H1 (cell line): ENCODE results near the gene DAW1. TPM values are rescaled to one million over a fixed set of nuclear protein-coding genes. Genes with fewer than 3 reads are reported as not detected.

Experiments
- CTCF ChIA-PET: fragments of 300-600 bp; sonication (Branson Sonifier 250); formaldehyde crosslinking; loops from one replicate; lab custom pipeline; 2021; ENCODE audit not compliant: partially characterized antibody; lab: Charles Lee
- POLR2A ChIA-PET: fragments of 300-600 bp; sonication (Branson Sonifier 250); formaldehyde crosslinking; loops from one replicate; lab custom pipeline; 2021; ENCODE audit warnings: inconsistent platforms; ENCODE audit not compliant: partially characterized antibody; lab: Charles Lee
- DNase-seq, 2 experiments: peaks; one replicate each; pipeline versions ENCODE4 v3.0.0 to v3.0.0-alpha.2; 2010 to 2022; ENCODE audit warnings: low spot score in 2 of 2, low read depth in 1 of 2, mixed read lengths in 1 of 2
- FAIRE-seq: peaks from 2 replicates; lab custom pipeline; 2011; peaks lifted over from hg19 to GRCh38; lab: Jason Lieb, UNC
- H2AFZ ChIP-seq: 2 replicates; pipeline ENCODE4 v1.8.1; 2012; ENCODE audit warnings: low read length, inconsistent platforms
- H2AK5ac ChIP-seq: 2 replicates; pipeline ENCODE4 v1.6.1; 2013; ENCODE audit warnings: low read depth, low read length
- H2BK120ac ChIP-seq: replicated peaks from 2 replicates; pipeline ENCODE3; 2013; ENCODE audit warnings: low read depth, low read length, inconsistent platforms
- H2BK12ac ChIP-seq: 2 replicates; pipeline ENCODE4 v1.6.1; 2013; ENCODE audit warnings: low read depth, low read length
- H2BK15ac ChIP-seq: 2 replicates; pipeline ENCODE4 v1.6.1; 2013; ENCODE audit warnings: low read length
- H2BK20ac ChIP-seq: 2 replicates; pipeline ENCODE4 v1.6.1; 2013; ENCODE audit warnings: low read length
- H2BK5ac ChIP-seq: 2 replicates; pipeline ENCODE4 v1.6.1; 2013; ENCODE audit warnings: low read depth, low read length
- H3K14ac ChIP-seq: 2 replicates; pipeline ENCODE4 v1.6.1; 2013; ENCODE audit warnings: inconsistent platforms; ENCODE audit not compliant: insufficient read length
- H3K18ac ChIP-seq: 2 replicates; pipeline ENCODE4 v1.6.1; 2013; ENCODE audit warnings: low read length; ENCODE audit errors: extremely low read depth
- H3K23ac ChIP-seq: 2 replicates; pipeline ENCODE4 v1.6.1; 2013; ENCODE audit warnings: inconsistent platforms; ENCODE audit not compliant: insufficient read length
- H3K23me2 ChIP-seq: 2 replicates; pipeline ENCODE4 v1.6.1; 2013; ENCODE audit warnings: low read depth, low read length
- H3K27ac ChIP-seq: 2 replicates; pipeline ENCODE4 v1.6.1; 2011; ENCODE audit warnings: low read depth, low read length, inconsistent platforms
- H3K27me3 ChIP-seq, 4 experiments: replicated peaks in 1 of 4; 1 replicate in 1 of 4; 2 replicates in 3 of 4; pipeline versions ENCODE4 v1.6.1 to v1.8.1; 2011 to 2013; ENCODE audit warnings: low read length in 3 of 4, mild to moderate bottlenecking in 3 of 4, inconsistent platforms in 2 of 4, mixed read lengths in 2 of 4, moderate library complexity in 1 of 4; ENCODE audit not compliant: control insufficient read depth in 3 of 4, insufficient read depth in 3 of 4; ENCODE audit errors: extremely low read depth in 1 of 4
- H3K36me3 ChIP-seq, 4 experiments: 2 replicates each; pipeline versions ENCODE4 v1.6.1 to v1.8.1; 2011 to 2013; ENCODE audit warnings: mild to moderate bottlenecking in 4 of 4, low read length in 3 of 4, moderate library complexity in 2 of 4, control low read depth in 1 of 4, inconsistent platforms in 1 of 4; ENCODE audit not compliant: insufficient read depth in 4 of 4, control insufficient read depth in 2 of 4
- H3K4ac ChIP-seq: replicated peaks from 2 replicates; pipeline ENCODE3; 2013; ENCODE audit warnings: low read length, low read depth, mixed read lengths, inconsistent platforms; ENCODE audit not compliant: insufficient read length
- H3K4me1 ChIP-seq, 4 experiments: replicated peaks in 1 of 4; 1 replicate in 1 of 4; 2 replicates in 3 of 4; pipeline versions ENCODE4 v1.6.1 to v1.8.1; 2011 to 2013; ENCODE audit warnings: low read length in 3 of 4, inconsistent platforms in 2 of 4, mixed read lengths in 1 of 4; ENCODE audit not compliant: insufficient read depth in 4 of 4, control insufficient read depth in 3 of 4
- H3K4me2 ChIP-seq, 2 experiments: 2 replicates each; pipeline versions ENCODE4 v1.6.1 to v1.8.1; 2011 to 2013; ENCODE audit warnings: low read depth in 2 of 2, low read length in 2 of 2, control low read depth in 1 of 2, inconsistent platforms in 1 of 2, mild to moderate bottlenecking in 1 of 2; ENCODE audit not compliant: insufficient read depth in 1 of 2
- H3K4me3 ChIP-seq, 4 experiments: fragments of 200-600, 300-600 bp in 1 of 4; sonication (generic), shearing (Covaris generic), sonication (Bioruptor Twin) in 1 of 4; 2 replicates each; pipeline versions ENCODE4 v1.5.1 to v1.8.1; 2011 to 2016; ENCODE audit warnings: low read length in 4 of 4, low read depth in 3 of 4, control low read depth in 2 of 4, inconsistent platforms in 2 of 4, mild to moderate bottlenecking in 2 of 4, mixed read lengths in 1 of 4, moderate library complexity in 1 of 4; ENCODE audit not compliant: insufficient read depth in 2 of 4; ENCODE audit errors: extremely low read depth in 1 of 4
- H3K56ac ChIP-seq: replicated peaks from 2 replicates; pipeline ENCODE3; 2013; ENCODE audit warnings: low read depth, mild to moderate bottlenecking, mixed read lengths, low read length, inconsistent platforms; ENCODE audit not compliant: insufficient read length
- H3K79me1 ChIP-seq: 2 replicates; pipeline ENCODE4 v1.6.1; 2013; ENCODE audit warnings: low read depth, low read length, control low read depth
- H3K79me2 ChIP-seq, 2 experiments: 2 replicates each; pipeline versions ENCODE4 v1.6.1 to v1.8.1; 2012 to 2013; ENCODE audit warnings: low read length in 2 of 2, mild to moderate bottlenecking in 2 of 2, inconsistent platforms in 1 of 2; ENCODE audit not compliant: insufficient read depth in 2 of 2, control insufficient read depth in 1 of 2
- H3K9ac ChIP-seq, 4 experiments: replicated peaks in 1 of 4; 1 replicate in 1 of 4; 2 replicates in 3 of 4; pipeline versions ENCODE4 v1.6.1 to v1.8.1; 2011 to 2013; ENCODE audit warnings: low read depth in 3 of 4, low read length in 3 of 4, control low read depth in 2 of 4, mild to moderate bottlenecking in 2 of 4, moderate library complexity in 2 of 4, inconsistent platforms in 1 of 4; ENCODE audit errors: extremely low read depth in 1 of 4
- H3K9me3 ChIP-seq, 2 experiments: 2 replicates each; pipeline versions ENCODE4 v1.6.1 to v1.8.1; 2012 to 2013; ENCODE audit warnings: mild to moderate bottlenecking in 2 of 2, moderate library complexity in 2 of 2, control low read depth in 1 of 2, inconsistent platforms in 1 of 2, low read depth in 1 of 2, low read length in 1 of 2, mixed read lengths in 1 of 2; ENCODE audit not compliant: insufficient read depth in 2 of 2
- H4K20me1 ChIP-seq, 2 experiments: replicated peaks in 1 of 2; 2 replicates each; pipeline versions ENCODE3 to v1.8.1; 2011 to 2013; ENCODE audit warnings: inconsistent platforms in 2 of 2, low read length in 2 of 2, mild to moderate bottlenecking in 1 of 2; ENCODE audit not compliant: insufficient read depth in 2 of 2, control insufficient read depth in 1 of 2
- H4K5ac ChIP-seq: 2 replicates; pipeline ENCODE4 v1.6.1; 2013; ENCODE audit warnings: low read length, low read depth, mixed read lengths, inconsistent platforms; ENCODE audit not compliant: insufficient read length
- H4K8ac ChIP-seq: 2 replicates; pipeline ENCODE4 v1.8.0; 2013; ENCODE audit warnings: mild to moderate bottlenecking, moderate library complexity, low read length, inconsistent platforms; ENCODE audit not compliant: insufficient read depth; ENCODE audit errors: extremely low read depth
- H4K91ac ChIP-seq: replicated peaks from 2 replicates; pipeline ENCODE3; 2013; ENCODE audit warnings: low read length, mixed read lengths, inconsistent platforms; ENCODE audit not compliant: insufficient read length
- ASH2L ChIP-seq: fragments of 200-600, 300-600 bp; sonication (generic); IDR thresholded peaks from one replicate; pipeline ENCODE4 v1.7.1; 2017; ENCODE audit warnings: low read length
- CBX5 ChIP-seq: fragments of 300-800, 300-1000 bp; sonication (generic); IDR thresholded peaks from 2 replicates; pipeline ENCODE4 v1.7.1; 2016; ENCODE audit warnings: antibody characterized with exemption, low read length, low read depth
- CHD2 ChIP-seq: IDR thresholded peaks from 2 replicates; pipeline ENCODE4 v1.6.1; 2012; ENCODE audit warnings: low read length, improper control_type of control experiment
- CTBP2 ChIP-seq: IDR thresholded peaks from 2 replicates; pipeline ENCODE4 v1.7.0; 2011; ENCODE audit warnings: borderline replicate concordance, mild to moderate bottlenecking, moderate library complexity, mixed read lengths, low read length; ENCODE audit not compliant: insufficient read depth, insufficient read length
- EGR1 ChIP-seq: IDR thresholded peaks from 2 replicates; pipeline ENCODE4 v1.6.1; 2011; ENCODE audit warnings: low read depth, low read length, borderline replicate concordance
- GTF2F1 ChIP-seq: IDR thresholded peaks from 2 replicates; pipeline ENCODE4 v1.6.1; 2012; ENCODE audit warnings: low read depth, low read length, improper control_type of control experiment, borderline replicate concordance
- MAFK ChIP-seq: IDR thresholded peaks from 2 replicates; pipeline ENCODE4 v1.6.1; 2012; ENCODE audit warnings: low read depth, mild to moderate bottlenecking, improper control_type of control experiment, low read length
- SP4 ChIP-seq: IDR thresholded peaks from 2 replicates; pipeline ENCODE4 v1.6.1; 2012; ENCODE audit warnings: low read length, inconsistent platforms
- TCF12 ChIP-seq: IDR thresholded peaks from 2 replicates; pipeline ENCODE4 v1.6.1; 2011; ENCODE audit warnings: low read depth, mild to moderate bottlenecking, low read length
- WGBS, 2 experiments: shearing (Covaris generic) in 1 of 2; methylation state at CpG; one replicate each; pipeline versions ENCODE4 v1.1.6 to v1.1.7; 2013 to 2015; ENCODE audit warnings: low lambda C conversion rate in 2 of 2, mixed read lengths in 2 of 2, inconsistent platforms in 1 of 2, low coverage in 1 of 2, missing lambda C conversion rate in 1 of 2; ENCODE audit not compliant: insufficient replicate concordance in 2 of 2, insufficient coverage in 1 of 2, insufficient read length in 1 of 2; ENCODE audit errors: extremely low coverage in 1 of 2, missing lambda C conversion rate in 1 of 2; 5-methylcytosine and 5-hydroxymethylcytosine counted together
- polyA plus RNA-seq, 7 experiments: library from polyadenylated mRNA; depleted of rRNA in 3 of 7; stranded (reverse) in 5 of 7; unstranded in 2 of 7; fragments of >200 nt in 5 of 7; fragments of 200-250 nt in 2 of 7; gene quantifications; 1 replicate in 5 of 7; 2 replicates in 1 of 7; 4 replicates in 1 of 7; pipeline versions ENCODE4 v1.2.1 to v1.2.3, GENCODE V29; 2011 to 2013; ENCODE audit warnings: missing spikeins in 2 of 7, mixed read lengths in 2 of 7
- total RNA-seq: library from RNA; stranded (reverse); fragmentation: NEBNext Ultra II Directional; extraction: Animal tissue kit (Norgen Biotek cat#: 25700); gene quantifications from 2 replicates; pipeline ENCODE4 v1.2.1, GENCODE V29; 2021

DAW1 gene
- total and polyA plus RNA-seq, 2 of the 8 experiments (the other 6 are each of a cell fraction or from before 2014, with no cell fraction given): 0.44 to 1.4 TPM

- FAIRE-seq: no peak
- TF ChIP-seq MAFK (no peak), GTF2F1 (no peak), ASH2L (no peak), CBX5 (no peak), SP4 (no peak), EGR1 (no peak), TCF12 (no peak), CTBP2 (no peak), CHD2 (no peak)
- ChIA-PET CTCF (interaction anchor here (1.5 kb wide), 1 partner anchor 33 kb away, joined by 4 read pairs; no protein-coding TSS in a partner anchor), POLR2A (no interaction called here)
- Histone ChIP-seq H2BK120ac (no peak overlapping the region), H4K91ac (no peak overlapping the region), H3K9ac (no peak overlapping the region), H3K56ac (no peak overlapping the region), H2BK5ac (no peak overlapping the region), H3K23ac (no peak overlapping the region), H2BK12ac (no peak overlapping the region), H4K20me1 (no peaks in the 10 kb centered on the region), H2BK15ac (no peak overlapping the region), H4K8ac (no peak overlapping the region), H3K9me3 (no peaks in the 10 kb centered on the region), H3K4me1 (no peaks in the 10 kb centered on the region; a peak in 1 of 7 replicates), H3K79me1 (no peaks in the 10 kb centered on the region), H3K27ac (no peak overlapping the region), H2AFZ (no peak overlapping the region), H3K18ac (no peak overlapping the region), H3K14ac (no peak overlapping the region), H3K4me2 (no peak overlapping the region), H2AK5ac (no peak overlapping the region), H3K79me2 (no peaks in the 10 kb centered on the region), H4K5ac (no peak overlapping the region), H3K36me3 (no peaks in the 10 kb centered on the region), H3K4me3 (no peak overlapping the region), H2BK20ac (no peak overlapping the region), H3K23me2 (no peaks in the 10 kb centered on the region), H3K4ac (no peak overlapping the region), H3K27me3 (no peaks in the 10 kb centered on the region)
- no peak for DNase-seq
- WGBS, 2 experiments: 96 to 100% methylated on average over 1 to 2 of the region's 2 CpGs
Measured at GRCh38 chr2:227829337-227829736, 42.1 kb upstream of the DAW1 start.
